Effector memory CD8-positive, alpha-beta T cell (primary cell): ENCODE results near the gene U2AF1L4.

Experiments used
- ATAC-seq: fragments of 150-1000 bp; cut with Tn5 transposase; replicated peaks from 2 replicates; pipeline ENCODE4 v1.10.0; 2021; ENCODE audit warnings: mild to moderate bottlenecking, moderate library complexity
- DNase-seq, 3 experiments: peaks; one replicate each; pipeline ENCODE4 v3.0.0; 2021
- H3K27ac Mint-ChIP-seq, 2 donors: one replicate each; pipeline ENCODE4 v1.8.0; 2022; ENCODE audit warnings: mild to moderate bottlenecking in 2 of 2, mixed read lengths in 2 of 2, moderate library complexity in 2 of 2
- H3K27me3 Mint-ChIP-seq, 2 donors: one replicate each; pipeline ENCODE4 v1.8.0; 2022; ENCODE audit warnings: mixed read lengths in 2 of 2
- H3K36me3 Mint-ChIP-seq: one replicate; pipeline ENCODE4 v1.8.0; 2022; ENCODE audit warnings: mild to moderate bottlenecking, moderate library complexity, mixed read lengths; ENCODE audit not compliant: insufficient read depth
- H3K4me1 Mint-ChIP-seq, 2 donors: one replicate each; pipeline ENCODE4 v1.8.0; 2022; ENCODE audit warnings: low read depth in 2 of 2, mixed read lengths in 2 of 2
- H3K4me3 Mint-ChIP-seq, 2 donors: one replicate each; pipeline ENCODE4 v1.8.0; 2022; ENCODE audit warnings: mild to moderate bottlenecking in 2 of 2, mixed read lengths in 2 of 2, moderate library complexity in 2 of 2
- H3K9me3 Mint-ChIP-seq, 2 donors: one replicate each; pipeline ENCODE4 v1.8.0; 2022; ENCODE audit warnings: mixed read lengths in 2 of 2

U2AF1L4 gene

GRCh38 chr19:35738021-35738886 lies 7.0 kb downstream of the U2AF1L4 start:
- Mint-ChIP-seq H3K27me3 (no peaks in the 10 kb centered on the region), H3K9me3 (no peaks in the 10 kb centered on the region), H3K27ac (peak overlapping the region in 1 of 2 donors; percentile 69), H3K4me1 (peaks cover 25 to 38% of the 10 kb centered on the region in 2 donors), H3K36me3 (peaks cover 50% of the 10 kb centered on the region), H3K4me3 (peak overlapping the region; percentile 25 to 44)
- DNase-seq (no peak), ATAC-seq (no peak)

- Mint-ChIP-seq H3K27me3 (no peaks in the 10 kb centered on the region), H3K4me3 (no peak overlapping the region), H3K36me3 (peaks cover 57% of the 10 kb centered on the region), H3K27ac (peak overlapping the region in 1 of 2 donors; percentile 69), H3K4me1 (peaks cover 18 to 30% of the 10 kb centered on the region in 2 donors), H3K9me3 (no peaks in the 10 kb centered on the region)
- no peak for DNase-seq
- ATAC-seq, result no peak
Measured at GRCh38 chr19:35736913-35737886, 8.0 kb downstream of the U2AF1L4 start.

- Mint-ChIP-seq H3K4me1 (peaks cover 15 to 23% of the 10 kb centered on the region in 2 donors), H3K27ac (peak overlapping the region in 1 of 2 donors; percentile 16), H3K27me3 (no peaks in the 10 kb centered on the region), H3K4me3 (no peak overlapping the region), H3K36me3 (peaks cover 71% of the 10 kb centered on the region), H3K9me3 (no peaks in the 10 kb centered on the region)
- DNase-seq (no peak), ATAC-seq (no peak)
Measured at GRCh38 chr19:35734889-35735288, 10.3 kb downstream of the U2AF1L4 start.

- peaks cover 16 to 18% of the 10 kb centered on the region in 2 donors for H3K4me1 Mint-ChIP-seq
- H3K27me3 Mint-ChIP-seq, result no peaks in the 10 kb centered on the region
- peaks cover 74% of the 10 kb centered on the region for H3K36me3 Mint-ChIP-seq
- H3K4me3 Mint-ChIP-seq, result no peak overlapping the region
- H3K9me3 Mint-ChIP-seq, result no peaks in the 10 kb centered on the region
- H3K27ac Mint-ChIP-seq, result peak overlapping the region in 1 of 2 donors; percentile 45
- no peak for DNase-seq
- ATAC-seq, result no peak
Measured at GRCh38 chr19:35734273-35734672, 10.9 kb downstream of the U2AF1L4 start.

GRCh38 chr19:35733180-35734125 lies 11.8 kb downstream of the U2AF1L4 start:
- Mint-ChIP-seq H3K4me1 (peaks cover 16 to 18% of the 10 kb centered on the region in 2 donors), H3K9me3 (no peaks in the 10 kb centered on the region), H3K27ac (peak overlapping the region; percentile 45 to 73), H3K36me3 (peaks cover 72% of the 10 kb centered on the region), H3K4me3 (no peak overlapping the region), H3K27me3 (no peaks in the 10 kb centered on the region)
- DNase-seq (no peak), ATAC-seq (no peak)

GRCh38 chr19:35732540-35733179 lies 12.6 kb downstream of the U2AF1L4 start:
- ATAC-seq (no peak), DNase-seq (no peak)
- H3K27me3 Mint-ChIP-seq, result no peaks in the 10 kb centered on the region
- H3K9me3 Mint-ChIP-seq, result no peaks in the 10 kb centered on the region
- H3K27ac Mint-ChIP-seq, result no peak overlapping the region
- H3K36me3 Mint-ChIP-seq, result peaks cover 73% of the 10 kb centered on the region
- H3K4me1 Mint-ChIP-seq, result peaks cover 16 to 18% of the 10 kb centered on the region in 2 donors
- H3K4me3 Mint-ChIP-seq, result no peak overlapping the region

GRCh38 chr19:35731779-35732405 lies 13.3 kb downstream of the U2AF1L4 start:
- H3K4me1 Mint-ChIP-seq, result peaks cover 16% of the 10 kb centered on the region in 2 donors
- no peaks in the 10 kb centered on the region for H3K27me3 Mint-ChIP-seq
- ATAC-seq, result no peak
- no peaks in the 10 kb centered on the region for H3K9me3 Mint-ChIP-seq
- peaks cover 74% of the 10 kb centered on the region for H3K36me3 Mint-ChIP-seq
- H3K4me3 Mint-ChIP-seq, result no peak overlapping the region
- peak overlapping the region in 1 of 2 donors; percentile 23 for H3K27ac Mint-ChIP-seq
- DNase-seq, result no peak

- ATAC-seq (no peak), DNase-seq (no peak)
- Mint-ChIP-seq H3K4me3 (no peak overlapping the region), H3K9me3 (no peaks in the 10 kb centered on the region), H3K4me1 (peaks cover 15 to 16% of the 10 kb centered on the region in 2 donors), H3K27ac (peak overlapping the region; percentile 23 to 26), H3K27me3 (no peaks in the 10 kb centered on the region), H3K36me3 (peaks cover 77% of the 10 kb centered on the region)
Measured at GRCh38 chr19:35731353-35731752, 13.9 kb downstream of the U2AF1L4 start.

GRCh38 chr19:35730326-35730725 lies 14.9 kb downstream of the U2AF1L4 start:
- peak overlapping the region in 1 of 2 donors; percentile 23 for H3K27ac Mint-ChIP-seq
- ATAC-seq (no peak), DNase-seq (no peak)
- no peaks in the 10 kb centered on the region for H3K27me3 Mint-ChIP-seq
- H3K36me3 Mint-ChIP-seq, result peaks cover 78% of the 10 kb centered on the region
- no peaks in the 10 kb centered on the region for H3K9me3 Mint-ChIP-seq
- H3K4me3 Mint-ChIP-seq, result no peak overlapping the region
- H3K4me1 Mint-ChIP-seq, result peaks cover 13 to 16% of the 10 kb centered on the region in 2 donors

GRCh38 chr19:35729763-35730162 lies 15.5 kb downstream of the U2AF1L4 start:
- Mint-ChIP-seq H3K27ac (no peak overlapping the region), H3K4me3 (no peak overlapping the region), H3K4me1 (peaks cover 13 to 16% of the 10 kb centered on the region in 2 donors), H3K9me3 (no peaks in the 10 kb centered on the region), H3K27me3 (no peaks in the 10 kb centered on the region), H3K36me3 (peaks cover 78% of the 10 kb centered on the region)
- DNase-seq (no peak), ATAC-seq (no peak)

GRCh38 chr19:35729021-35729420 lies 16.2 kb downstream of the U2AF1L4 start:
- no peak overlapping the region for H3K4me3 Mint-ChIP-seq
- H3K27ac Mint-ChIP-seq, result no peak overlapping the region
- no peaks in the 10 kb centered on the region for H3K9me3 Mint-ChIP-seq
- no peaks in the 10 kb centered on the region for H3K27me3 Mint-ChIP-seq
- ATAC-seq (no peak), DNase-seq (no peak)
- peaks cover 8 to 13% of the 10 kb centered on the region in 2 donors for H3K4me1 Mint-ChIP-seq
- peaks cover 79% of the 10 kb centered on the region for H3K36me3 Mint-ChIP-seq
